B cell (primary cell): ENCODE results near the gene SNX20.

ENCODE experiments used
- CTCF ChIP-seq: fragments of 200-600 bp; IDR thresholded peaks from one replicate; pipeline ENCODE4 v1.8.0; 2022; ENCODE audit warnings: antibody characterized with exemption, mild to moderate bottlenecking
- EZH2 ChIP-seq: IDR thresholded peaks from 2 replicates; pipeline ENCODE4 v1.6.1; 2012; ENCODE audit warnings: borderline replicate concordance, low read depth, mild to moderate bottlenecking, moderate library complexity, low read length; ENCODE audit not compliant: insufficient read depth, poor library complexity, severe bottlenecking

- no peak for TF ChIP-seq CTCF
- TF ChIP-seq EZH2, result no peak
Observed at GRCh38 chr16:50678531-50678930, 2.6 kb downstream of the SNX20 start.
